GM19023 (cell line): ENCODE data around the gene ZYX.
A peak's percentile ranks its signal among the peaks of the same experiment; 100 is the strongest.

Experiments used
- ATAC-seq: cut with Tn5 transposase; IDR thresholded peaks from one replicate; pipeline ENCODE4 v1.9.1; 2021; ENCODE audit warnings: mild to moderate bottlenecking, moderate library complexity; ENCODE audit not compliant: unreplicated experiment

The ZYX gene, protein sequence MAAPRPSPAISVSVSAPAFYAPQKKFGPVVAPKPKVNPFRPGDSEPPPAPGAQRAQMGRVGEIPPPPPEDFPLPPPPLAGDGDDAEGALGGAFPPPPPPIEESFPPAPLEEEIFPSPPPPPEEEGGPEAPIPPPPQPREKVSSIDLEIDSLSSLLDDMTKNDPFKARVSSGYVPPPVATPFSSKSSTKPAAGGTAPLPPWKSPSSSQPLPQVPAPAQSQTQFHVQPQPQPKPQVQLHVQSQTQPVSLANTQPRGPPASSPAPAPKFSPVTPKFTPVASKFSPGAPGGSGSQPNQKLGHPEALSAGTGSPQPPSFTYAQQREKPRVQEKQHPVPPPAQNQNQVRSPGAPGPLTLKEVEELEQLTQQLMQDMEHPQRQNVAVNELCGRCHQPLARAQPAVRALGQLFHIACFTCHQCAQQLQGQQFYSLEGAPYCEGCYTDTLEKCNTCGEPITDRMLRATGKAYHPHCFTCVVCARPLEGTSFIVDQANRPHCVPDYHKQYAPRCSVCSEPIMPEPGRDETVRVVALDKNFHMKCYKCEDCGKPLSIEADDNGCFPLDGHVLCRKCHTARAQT

GRCh38 chr7:143380646-143381426 is at the start of gene ZYX:
Gene ZYX, plus strand, starts transcription at chr7:143381345. Its CDS starts 227 bp downstream, at chr7:143381572.
- ATAC-seq = peak; percentile 78

GRCh38 chr7:143334244-143334643 is 46.9 kb upstream of the ZYX start:
- ATAC-seq = no peak

DNA sequence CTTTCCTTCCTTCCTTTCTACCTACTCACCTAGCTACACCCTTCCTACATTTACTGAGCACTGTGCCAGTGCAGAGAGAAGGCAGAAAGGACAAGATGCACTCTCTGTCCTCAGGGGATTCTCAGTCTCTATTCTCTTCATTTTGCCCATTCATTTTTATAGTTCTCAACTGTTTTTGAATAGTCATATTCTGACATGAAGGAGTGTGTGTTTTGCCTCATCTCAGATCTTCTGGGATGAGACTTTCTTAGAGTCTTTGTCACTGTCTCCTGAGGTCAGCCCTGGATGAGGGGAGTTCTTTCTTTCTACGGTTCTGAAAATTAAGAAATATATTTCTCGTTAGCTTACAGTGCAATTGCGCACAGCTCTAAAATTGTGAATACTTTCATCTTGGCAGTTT is 43.9 kb upstream of the ZYX start:
- no peak for ATAC-seq

- no peak for ATAC-seq
Measured at GRCh38 chr7:143341842-143342241, 39.3 kb upstream of the ZYX start.

DNA sequence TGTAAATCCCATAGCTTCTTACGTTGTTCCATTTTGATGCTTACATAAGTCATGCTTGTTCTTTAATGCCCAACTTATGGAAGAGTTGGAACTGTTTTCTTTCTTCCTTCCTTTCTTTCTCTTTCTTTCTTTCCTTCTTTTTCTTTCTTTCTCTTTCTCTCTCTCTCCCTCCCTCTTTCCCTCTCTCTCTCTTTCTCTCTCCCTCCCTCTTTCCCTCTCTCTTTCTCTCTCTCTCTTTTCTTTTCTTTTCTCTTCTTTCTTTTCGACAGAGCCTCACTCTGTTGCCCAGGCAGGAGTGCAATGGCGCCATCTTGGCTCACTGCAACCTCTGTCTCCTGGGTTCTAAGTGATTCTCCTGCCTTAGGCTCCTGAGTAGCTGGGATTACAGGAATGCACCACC is 37.5 kb upstream of the ZYX start:
- ATAC-seq = no peak

GRCh38 chr7:143345428-143345900 is 35.7 kb upstream of the ZYX start:
- no peak for ATAC-seq

GRCh38 chr7:143346018-143346417 is 35.1 kb upstream of the ZYX start:
- ATAC-seq = no peak

GRCh38 chr7:143347950-143348349 is 33.2 kb upstream of the ZYX start:
- no peak for ATAC-seq

- ATAC-seq = no peak
Measured at GRCh38 chr7:143351060-143351459, 30.1 kb upstream of the ZYX start.

GRCh38 chr7:143351574-143351973 is 29.6 kb upstream of the ZYX start:
- ATAC-seq = no peak

DNA sequence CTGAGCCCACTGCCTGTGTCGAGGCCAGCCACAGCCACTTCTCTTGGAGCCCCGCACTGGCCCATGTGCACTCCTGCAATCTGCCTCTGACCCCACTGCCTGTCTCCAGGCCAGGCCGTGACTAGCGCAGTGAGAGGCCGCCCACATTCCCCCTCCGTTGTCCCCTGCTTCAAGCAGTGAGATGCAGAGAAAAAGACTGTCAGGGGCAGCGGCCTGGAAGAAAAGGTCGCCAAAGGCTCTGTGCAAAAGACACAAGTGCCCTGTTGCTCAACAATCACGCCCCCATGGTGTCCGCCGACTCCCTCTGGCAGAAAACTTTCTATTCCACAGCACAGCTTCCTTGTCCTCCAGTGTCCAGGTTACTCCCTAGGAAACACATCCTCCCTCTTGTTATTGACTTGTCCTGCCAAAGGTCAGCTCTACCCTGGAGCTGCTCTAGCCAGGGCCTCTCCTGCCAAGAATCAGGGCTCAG is 28.6 kb upstream of the ZYX start:
- no peak for ATAC-seq

- no peak for ATAC-seq
Measured at GRCh38 chr7:143354376-143354775, 26.8 kb upstream of the ZYX start.

GRCh38 chr7:143354965-143355364 is 26.2 kb upstream of the ZYX start:
- no peak for ATAC-seq

DNA sequence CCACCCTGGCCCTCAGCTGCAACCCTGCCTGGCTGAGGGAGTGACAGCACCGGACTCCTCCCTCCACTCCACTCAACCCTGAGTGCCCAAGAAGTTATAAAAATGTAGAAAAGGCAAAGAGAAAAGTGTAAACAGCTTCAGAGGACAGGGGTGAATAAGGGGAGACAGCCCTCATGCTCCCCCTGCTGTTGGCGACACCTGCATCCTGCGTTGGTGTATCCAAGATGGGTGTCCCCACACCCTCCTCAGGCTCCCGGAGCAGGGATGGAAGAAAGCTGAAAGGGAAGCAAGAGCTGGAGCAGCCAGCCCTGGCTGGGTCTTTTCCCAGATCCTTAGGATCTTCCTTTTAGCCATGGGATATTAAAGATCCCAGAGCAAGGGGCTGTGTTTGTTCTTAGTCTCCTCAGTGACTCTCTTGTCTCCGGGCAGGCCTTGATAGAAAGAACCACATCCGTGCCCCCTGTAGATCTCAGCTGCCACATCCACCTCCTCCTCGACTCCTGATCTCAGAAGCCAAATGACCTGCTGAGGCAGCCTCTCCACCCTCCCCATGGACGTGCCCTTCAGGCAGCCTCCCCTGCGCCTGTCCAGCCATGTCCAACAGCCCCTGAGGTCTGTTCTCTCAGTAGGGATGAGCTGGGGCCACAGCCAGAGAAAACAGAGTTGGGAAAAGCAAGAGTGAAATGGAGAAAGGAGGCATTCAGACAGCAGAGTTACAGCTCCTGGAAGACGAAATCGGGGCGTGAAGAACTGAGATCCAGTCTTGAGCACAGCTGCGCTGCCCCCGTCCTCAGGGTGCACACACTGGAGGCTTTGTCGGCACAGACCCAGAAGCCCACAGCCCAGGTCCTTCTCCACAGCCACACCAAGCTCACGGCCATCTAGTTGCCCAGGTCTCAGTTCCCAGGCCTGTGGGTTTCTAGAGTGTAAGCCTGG is 25.4 kb upstream of the ZYX start:
- no peak for ATAC-seq

- no peak for ATAC-seq
Measured at GRCh38 chr7:143356414-143357050, 24.6 kb upstream of the ZYX start.

GRCh38 chr7:143358626-143359025 is 22.5 kb upstream of the ZYX start:
- ATAC-seq = no peak

DNA sequence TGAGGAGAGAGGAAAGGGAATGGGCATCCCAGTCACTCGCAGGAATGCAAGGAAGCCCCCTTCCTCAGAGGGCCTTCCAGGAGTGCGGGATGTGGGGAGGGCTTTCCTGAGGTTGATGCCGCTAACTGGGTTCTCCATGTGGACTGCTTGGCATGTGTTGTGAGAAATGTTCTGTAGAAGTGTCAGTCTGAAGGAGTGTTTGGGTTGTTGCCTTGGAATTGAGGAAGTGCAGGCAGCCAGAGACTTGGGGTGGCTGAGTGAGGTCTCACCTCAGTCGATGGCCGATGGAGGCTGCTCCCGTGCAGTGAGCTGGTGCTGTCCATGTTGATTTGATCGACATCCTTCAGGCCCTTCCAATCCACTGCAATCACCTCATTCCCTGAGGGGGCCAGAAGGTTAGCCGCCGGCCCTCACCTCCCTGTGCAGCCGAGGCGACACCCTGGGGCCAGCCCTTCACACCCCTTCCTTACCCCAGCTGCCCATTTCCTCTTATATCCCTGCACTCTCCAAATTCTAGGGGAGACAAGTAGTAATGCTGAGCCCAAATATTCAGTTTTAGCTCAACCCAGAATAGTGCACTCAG is 21.3 kb upstream of the ZYX start:
- no peak for ATAC-seq

DNA sequence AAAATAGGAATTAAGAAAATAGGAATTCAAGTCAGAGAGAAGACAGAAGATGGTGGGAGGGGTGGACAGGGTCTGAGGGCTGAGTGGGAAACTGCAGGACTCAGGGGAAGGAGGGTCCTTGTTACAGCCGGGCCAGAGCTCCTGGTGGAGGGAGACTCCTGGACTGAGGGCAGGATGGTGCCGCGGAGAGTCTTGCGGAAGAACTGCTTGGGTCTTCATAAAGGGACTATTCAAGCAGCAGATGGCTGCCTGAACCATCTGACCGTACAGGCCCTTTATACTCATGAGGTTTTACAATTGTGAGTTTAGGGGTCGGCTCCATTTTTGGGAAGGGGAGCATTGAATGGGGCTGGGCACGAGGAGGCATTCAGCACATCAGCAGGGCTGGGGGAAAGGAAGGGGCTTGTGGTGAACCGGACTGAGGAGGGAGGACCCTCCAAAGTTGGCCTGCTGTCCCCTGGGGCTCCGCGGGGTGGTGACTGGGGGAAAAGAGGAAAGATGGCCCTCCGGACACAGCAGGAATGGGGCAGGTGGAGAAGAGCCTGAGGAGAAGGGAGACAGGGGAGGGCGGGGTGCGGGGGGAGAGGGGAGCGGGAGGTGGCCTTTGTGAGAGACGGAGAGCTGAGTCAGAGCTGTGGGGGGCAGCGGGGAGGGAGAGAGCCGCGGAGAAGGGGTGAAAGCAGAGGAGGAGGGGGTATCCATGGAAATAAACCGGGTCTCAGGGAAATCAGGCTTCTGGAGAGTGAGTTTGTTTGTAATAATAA is 20.2 kb upstream of the ZYX start:
- ATAC-seq = no peak

DNA sequence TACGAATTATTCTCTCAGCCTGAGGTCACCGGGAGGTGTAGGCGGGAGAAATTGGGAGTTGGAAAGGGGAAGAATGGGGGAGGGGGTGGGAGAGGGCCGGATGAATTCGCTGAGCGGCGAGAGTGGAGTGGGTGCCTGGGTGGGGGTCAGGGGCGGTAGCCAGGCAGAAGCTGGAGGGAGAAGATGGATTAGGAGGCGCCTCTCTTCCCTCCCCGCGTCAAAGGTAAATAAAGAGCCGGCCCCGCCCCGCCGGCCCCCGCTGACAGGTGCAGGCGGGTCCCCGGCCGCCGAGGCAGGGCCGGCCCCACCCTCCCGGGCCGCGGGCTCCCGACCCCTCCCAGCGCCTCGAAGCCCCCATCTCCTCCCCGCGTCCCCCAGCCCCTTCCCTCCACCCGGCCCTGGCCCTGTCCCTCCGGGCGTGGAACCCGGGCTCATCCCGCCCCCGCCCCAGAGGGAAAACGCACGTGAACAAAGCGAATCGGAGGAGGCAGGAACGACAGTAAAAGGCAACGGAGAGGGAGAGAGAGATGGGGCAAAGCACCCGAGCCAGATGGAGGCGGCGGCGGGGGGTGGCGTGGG is 19.5 kb upstream of the ZYX start:
- no peak for ATAC-seq
